GM21390 (cell line): ENCODE measurements around the gene RGS9.
"Not testable (repeated sequence)": the region's sequence is repeated elsewhere in the genome, so short reads cannot be mapped to it uniquely, and the experiment has no call there.

ENCODE experiments used
- ATAC-seq: cut with Tn5 transposase; IDR thresholded peaks from one replicate; pipeline ENCODE4 v1.9.1; 2021; ENCODE audit not compliant: unreplicated experiment

Gene RGS9

GRCh38 chr17:65109990-65110680 lies 27.0 kb upstream of the RGS9 start:
- ATAC-seq = no peak

DNA sequence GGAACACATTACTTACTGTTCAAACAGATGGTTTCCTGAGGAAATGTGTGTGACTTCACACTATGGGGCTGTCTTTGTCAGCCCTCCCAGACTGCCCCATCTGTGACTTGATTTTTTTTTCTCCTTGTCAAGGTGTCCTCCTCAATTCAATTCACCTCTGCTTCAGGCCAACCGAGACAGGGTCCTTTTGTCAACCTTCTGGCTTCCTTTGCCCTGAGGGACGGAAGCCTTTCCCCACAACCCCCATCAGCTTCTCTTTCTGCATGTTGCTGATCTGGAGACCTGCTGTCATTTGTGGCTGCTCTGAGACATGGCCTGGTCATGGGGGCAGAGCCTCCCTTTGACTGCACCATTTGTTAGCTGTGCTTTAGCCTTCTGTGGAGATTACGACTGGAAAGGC lies 21.3 kb upstream of the RGS9 start:
- ATAC-seq = no peak

DNA sequence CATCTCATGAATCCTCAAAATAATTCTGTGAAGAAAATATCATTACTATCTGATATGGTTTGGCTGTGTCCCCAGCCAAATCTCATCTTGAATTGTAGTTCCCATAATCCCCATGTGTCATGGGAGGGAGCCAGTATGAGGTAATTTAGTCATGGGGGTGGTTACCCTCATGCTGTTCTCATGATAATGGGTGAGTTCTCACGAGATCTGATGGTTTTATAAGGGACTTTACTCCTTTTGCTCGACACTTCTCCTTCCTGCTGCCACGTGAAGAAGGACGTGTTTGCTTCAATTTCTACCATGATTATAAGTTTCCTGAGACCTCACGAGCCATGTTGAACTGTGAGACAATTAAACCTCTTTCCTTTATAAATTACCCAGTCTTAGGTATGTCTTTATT lies 20.7 kb upstream of the RGS9 start:
- not testable (repeated sequence) for ATAC-seq

- no peak for ATAC-seq
These were observed 19.7 kb upstream of the RGS9 start for GRCh38 chr17:65117384-65118035.

GRCh38 chr17:65121368-65121767 lies 15.8 kb upstream of the RGS9 start:
- ATAC-seq = no peak

DNA sequence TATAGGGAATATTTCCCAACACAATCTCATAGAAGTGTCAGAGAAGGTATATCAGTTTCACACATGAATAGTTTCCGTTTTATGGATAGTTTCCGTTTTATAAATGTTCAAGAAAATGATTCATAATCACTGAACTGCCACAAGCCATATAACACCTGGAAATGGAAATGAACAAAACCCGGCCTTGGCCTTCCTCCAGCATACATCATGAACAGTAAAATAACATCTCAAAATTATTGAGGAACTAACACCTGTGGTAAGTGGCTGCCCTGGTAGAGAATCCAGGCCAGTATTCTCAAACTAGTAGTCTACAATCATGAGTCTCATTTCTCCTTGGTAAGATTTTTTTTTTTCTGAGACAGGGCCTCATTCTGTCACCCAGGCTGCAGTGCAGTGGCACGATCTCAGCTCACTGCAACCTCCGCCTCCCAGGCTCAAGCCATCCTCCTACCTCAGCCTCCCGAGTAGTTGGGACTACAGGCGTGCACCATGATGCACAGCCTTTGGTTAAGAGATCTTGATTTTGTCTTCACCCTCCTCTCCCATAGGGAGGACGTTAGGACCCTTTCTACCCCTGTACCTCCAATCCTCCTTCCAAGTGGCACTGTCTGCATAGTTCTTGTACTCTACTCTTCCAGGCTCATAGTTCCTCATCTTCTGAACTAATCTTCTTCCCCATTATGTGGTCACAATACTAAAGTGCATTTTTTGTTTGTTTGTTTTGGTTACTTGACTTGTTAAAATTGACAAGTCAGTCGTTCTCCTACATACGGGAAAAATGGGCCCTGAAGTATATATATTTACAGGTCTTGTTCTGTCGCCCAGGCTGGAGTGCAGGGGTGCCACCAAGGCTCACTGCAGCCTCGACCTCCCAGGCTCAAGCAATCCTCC lies 15.0 kb upstream of the RGS9 start:
- ATAC-seq = peak; percentile 51

GRCh38 chr17:65122836-65123756 lies 14.1 kb upstream of the RGS9 start:
- peak; percentile 72 for ATAC-seq

- no peak for ATAC-seq
These were observed 13.2 kb upstream of the RGS9 start for GRCh38 chr17:65123757-65124675.

DNA sequence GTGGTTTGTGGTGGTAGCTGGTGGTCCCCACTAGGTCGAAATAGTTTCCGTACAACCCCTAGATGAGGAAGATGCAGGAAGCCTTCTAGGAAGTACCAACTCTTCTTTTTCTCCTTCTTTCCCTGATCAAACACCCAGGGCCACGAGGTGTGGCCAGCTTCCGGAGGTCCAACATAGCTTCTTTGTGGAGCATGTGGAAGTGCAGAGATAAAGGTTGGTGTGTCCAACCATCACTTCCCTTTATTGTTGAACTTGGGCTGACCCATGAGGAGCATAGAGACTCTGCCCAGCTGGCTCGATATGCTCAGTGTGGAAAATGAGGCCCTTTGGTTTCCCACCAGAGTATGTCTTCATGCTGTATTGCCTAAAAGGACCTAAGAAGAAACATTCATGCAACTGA lies 6.3 kb upstream of the RGS9 start:
- ATAC-seq = no peak

- ATAC-seq = no peak
These were observed 5.9 kb upstream of the RGS9 start for GRCh38 chr17:65131240-65131639.

DNA sequence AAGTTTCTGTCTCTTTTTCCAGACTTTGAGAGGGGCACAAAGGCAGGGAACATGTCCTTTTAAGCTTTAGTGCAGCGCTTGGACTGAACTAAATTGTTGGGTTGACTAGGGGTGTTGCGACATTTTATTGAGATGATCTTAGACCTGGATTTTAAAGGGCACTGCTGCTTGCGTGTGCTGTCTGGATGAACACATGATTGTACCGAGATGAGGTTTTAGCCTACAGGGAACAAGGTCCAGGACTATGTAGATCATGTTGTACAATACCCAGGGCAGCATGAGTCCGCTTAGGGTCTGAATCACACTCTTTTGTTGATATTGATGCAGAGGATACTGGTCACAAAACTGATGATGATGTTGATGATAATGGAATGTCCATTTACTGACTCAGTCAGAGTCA lies 5.2 kb upstream of the RGS9 start:
- ATAC-seq = no peak

DNA sequence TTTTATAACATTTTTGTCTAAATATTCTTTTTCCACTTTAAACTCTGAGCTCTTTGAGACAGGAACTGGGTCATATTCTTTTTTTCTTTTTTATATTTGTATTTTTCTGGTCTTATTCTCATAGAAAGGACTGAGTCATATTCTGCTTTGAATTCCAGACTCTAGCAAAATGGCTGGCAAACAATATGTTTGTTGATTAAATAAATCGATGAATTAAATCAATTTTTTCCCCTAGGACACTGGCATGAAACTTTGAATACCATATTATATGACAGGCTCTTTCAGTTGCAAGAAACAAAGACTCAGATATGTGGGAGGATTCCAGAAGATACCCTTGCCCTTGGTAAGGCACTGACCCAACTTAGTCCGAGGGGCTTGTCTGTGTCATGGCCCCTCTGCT lies 3.1 kb upstream of the RGS9 start:
- ATAC-seq = no peak

DNA sequence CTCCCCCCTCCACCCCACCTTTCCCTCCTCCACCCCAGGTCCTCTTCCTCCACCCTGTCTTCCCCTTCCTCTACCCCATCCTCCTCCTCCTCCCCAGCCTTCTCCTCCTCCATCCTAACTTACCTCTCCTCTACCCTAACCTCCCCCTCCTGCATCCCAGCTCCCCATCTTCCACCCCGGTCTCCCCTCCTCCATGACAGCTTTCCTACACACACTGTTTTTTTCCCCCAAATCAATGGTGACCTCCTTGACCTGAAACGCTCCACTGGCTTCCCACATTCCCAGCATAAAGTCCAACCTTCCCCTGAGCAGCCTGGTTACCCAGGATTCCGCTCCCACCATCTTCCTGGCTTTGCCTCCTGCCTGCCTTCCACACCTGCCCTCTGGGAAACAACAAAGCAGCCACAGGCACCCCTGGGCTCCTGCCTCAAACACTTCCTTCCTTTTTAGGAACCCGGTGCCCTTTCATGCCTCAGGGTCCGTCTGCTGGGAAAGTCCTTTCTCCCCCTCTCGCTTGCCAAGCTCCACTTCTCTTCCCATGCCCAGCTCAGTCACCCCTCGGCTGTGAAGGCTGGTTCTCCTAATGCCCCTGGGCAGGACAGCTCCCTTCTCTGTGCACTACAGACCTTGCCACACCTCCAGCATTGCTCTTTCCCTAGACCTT lies 2.1 kb downstream of the RGS9 start:
- no peak for ATAC-seq

DNA sequence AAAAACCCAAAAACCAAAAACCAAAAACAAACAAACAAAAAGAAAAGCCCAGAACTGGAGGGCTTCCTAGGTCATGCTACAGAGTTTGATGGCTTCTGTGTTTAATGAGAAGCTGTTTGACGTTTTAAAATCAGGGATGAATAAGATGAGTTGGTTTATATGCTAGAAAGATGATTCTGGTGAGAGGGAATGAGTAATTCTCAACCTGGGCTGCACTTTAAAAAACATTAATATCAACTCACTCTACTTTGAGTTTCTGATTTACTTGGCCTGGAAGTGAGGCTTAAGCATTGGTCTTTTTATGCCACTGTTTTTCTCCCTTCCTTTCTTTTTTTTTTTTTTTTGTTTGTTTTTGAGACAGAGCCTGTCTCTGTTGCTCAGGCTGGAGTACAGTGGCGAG lies 5.1 kb downstream of the RGS9 start:
- ATAC-seq = no peak

- no peak for ATAC-seq
These were observed 6.9 kb downstream of the RGS9 start for GRCh38 chr17:65143889-65144604.

DNA sequence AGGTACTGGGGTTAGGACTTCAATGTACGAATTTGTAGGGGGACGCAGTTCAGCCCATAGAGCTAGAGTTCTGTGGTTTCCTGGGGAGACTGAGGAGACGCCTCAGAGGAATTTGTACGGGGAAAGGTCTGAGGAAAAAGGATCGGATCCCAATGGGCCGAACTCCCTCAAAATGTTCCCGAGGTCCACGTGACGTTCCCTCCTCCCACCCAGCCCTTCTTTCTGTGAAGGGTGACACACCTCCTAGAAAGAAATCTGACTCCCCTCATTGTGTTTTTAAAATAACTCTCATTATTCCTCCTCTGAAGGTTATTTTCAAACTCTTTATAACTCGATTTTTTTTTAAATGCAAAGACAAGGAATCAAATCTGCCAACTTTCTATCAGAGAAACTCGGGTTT lies 8.6 kb downstream of the RGS9 start:
- ATAC-seq = no peak

DNA sequence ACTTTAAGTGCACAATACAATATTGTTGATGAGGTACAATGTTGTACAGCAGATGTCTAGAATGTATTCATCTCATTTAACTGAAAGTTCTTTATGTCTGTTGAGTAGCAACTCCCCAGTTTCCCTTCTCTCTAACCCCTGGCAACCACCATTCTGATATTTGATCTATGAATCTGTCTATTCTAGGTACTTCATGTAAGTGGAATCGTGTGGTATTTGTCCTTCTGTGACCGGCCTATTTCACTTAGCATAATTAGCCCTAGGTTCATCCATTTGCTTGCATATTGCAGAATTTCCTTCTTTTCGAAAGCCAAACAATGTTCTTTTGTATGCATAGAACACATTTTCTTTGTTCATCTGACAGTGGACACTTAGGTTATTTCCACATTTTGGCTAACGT lies 10.8 kb downstream of the RGS9 start:
- ATAC-seq = no peak

DNA sequence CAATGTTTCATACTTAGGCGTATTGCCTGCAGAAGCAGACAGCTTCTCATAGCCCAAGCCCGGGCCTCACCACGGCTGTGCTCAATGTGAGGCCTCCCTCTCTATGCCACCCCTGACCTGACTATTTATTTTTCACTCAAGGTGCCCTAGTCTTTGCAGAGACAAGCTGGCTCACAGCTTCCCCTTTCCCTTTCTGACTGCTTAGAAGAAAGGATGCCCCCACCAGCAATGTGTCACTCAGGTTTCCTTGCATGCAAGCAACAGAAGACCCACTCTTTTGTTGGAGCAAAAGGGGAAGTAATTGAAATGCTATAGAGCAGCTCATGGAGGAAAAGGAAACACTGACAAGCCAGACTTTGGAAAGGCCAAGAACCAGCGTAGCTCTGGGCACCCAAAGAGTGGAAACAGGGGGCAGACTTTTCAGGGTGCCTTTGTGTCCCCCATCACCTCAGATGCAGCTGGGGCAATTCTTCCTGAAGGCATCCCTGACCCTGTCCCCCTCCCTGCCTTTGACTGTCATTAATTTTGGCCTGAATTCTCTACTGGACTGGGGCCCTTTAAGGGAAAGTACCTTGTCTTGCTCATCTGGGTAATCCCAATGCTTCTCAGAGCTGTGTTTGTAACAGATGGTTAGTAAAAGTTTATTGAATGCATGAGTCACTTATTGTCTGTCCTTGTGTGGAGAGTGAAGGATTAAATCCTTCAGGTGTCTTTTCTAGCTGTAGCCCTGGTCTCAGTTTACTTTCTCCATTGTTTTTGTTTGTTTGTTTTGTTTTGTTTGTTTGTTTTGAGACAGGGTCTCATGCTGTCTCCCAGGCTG lies 17.8 kb downstream of the RGS9 start:
- ATAC-seq = peak; percentile 78
